A673 (cell line): Measurements from ENCODE around the gene CADPS2. TPM values are rescaled to one million over a fixed set of nuclear protein-coding genes. Genes with fewer than 3 reads are reported as not detected.

Experiments
- BruUV-seq: library from RNA; stranded (reverse); fragments of 400-500 nt; replicated peaks from 2 replicates; lab custom pipeline; 2021; lab: Mats Ljungman, UMichigan
- CTCF ChIA-PET: fragments of 300-600 bp; sonication (Branson Sonifier 250); formaldehyde crosslinking; loops from one replicate; lab custom pipeline; 2022; ENCODE audit warnings: antibody characterized with exemption; lab: Charles Lee
- POLR2A ChIA-PET: fragments of 300-600 bp; sonication (Branson Sonifier 250); formaldehyde crosslinking; loops from one replicate; lab custom pipeline; 2022; ENCODE audit warnings: antibody characterized with exemption; ENCODE audit not compliant: low non-redundant PET; lab: Charles Lee
- DNase-seq: peaks from one replicate; pipeline ENCODE4 v3.0.0-alpha.2; 2015; ENCODE audit warnings: low spot score
- H3K27ac ChIP-seq: fragments of 200-600 bp; sonication (generic); 2 replicates; pipeline ENCODE4 v1.5.1; 2016; ENCODE audit warnings: mixed run types, low read depth, mild to moderate bottlenecking, mixed read lengths, antibody characterized with exemption, low read length; ENCODE audit not compliant: poor library complexity, severe bottlenecking
- H3K27me3 ChIP-seq: fragments of 200-600 bp; sonication (generic); replicated peaks from 2 replicates; pipeline ENCODE4 v1.6.1; 2017; ENCODE audit warnings: mixed run types, low read depth, mild to moderate bottlenecking, mixed read lengths, antibody characterized with exemption, low read length; ENCODE audit not compliant: insufficient read depth, poor library complexity
- H3K36me3 ChIP-seq: fragments of 200-600 bp; sonication (generic); 2 replicates; pipeline ENCODE4 v1.6.1; 2016; ENCODE audit warnings: mixed run types, mild to moderate bottlenecking, mixed read lengths, antibody characterized with exemption, low read length; ENCODE audit not compliant: insufficient read depth, poor library complexity, severe bottlenecking
- H3K4me1 ChIP-seq: fragments of 200-600 bp; sonication (generic); 2 replicates; pipeline ENCODE4 v1.6.1; 2017; ENCODE audit warnings: mixed run types, mild to moderate bottlenecking, mixed read lengths, antibody characterized with exemption, low read length; ENCODE audit not compliant: insufficient read depth, poor library complexity, severe bottlenecking
- H3K4me3 ChIP-seq: fragments of 200-600 bp; sonication (generic); 2 replicates; pipeline ENCODE4 v1.5.1; 2016; ENCODE audit warnings: low read depth, mixed run types, mild to moderate bottlenecking, mixed read lengths, low read length; ENCODE audit not compliant: poor library complexity, severe bottlenecking
- H3K9me3 ChIP-seq: fragments of 200-600 bp; sonication (generic); 2 replicates; pipeline ENCODE4 v1.6.1; 2016; ENCODE audit warnings: mixed run types, low read depth, mild to moderate bottlenecking, mixed read lengths, antibody characterized with exemption, low read length; ENCODE audit not compliant: poor library complexity, severe bottlenecking
- EZH2 ChIP-seq: fragments of 200-600 bp; sonication (generic); IDR thresholded peaks from 2 replicates; pipeline ENCODE4 v1.6.1; 2017; ENCODE audit warnings: borderline replicate concordance, low read depth, mild to moderate bottlenecking, mixed read lengths, antibody characterized with exemption, low read length; ENCODE audit not compliant: poor library complexity, severe bottlenecking
- intact Hi-C: fragments of 100-400 bp; cut with micrococcal nuclease; formaldehyde crosslinking; loops from one replicate; pipeline ENCODE4 v1.10.0; 2022; ENCODE audit not compliant: unreplicated experiment
- total RNA-seq: library from RNA; stranded (reverse); gene quantifications from 2 replicates; pipeline ENCODE4 v1.2.3, GENCODE V29; 2021
- TF ChIP-seq, protein P1 (sequence below): fragments of 300-800, 200-600 bp; sonication (generic); conservative IDR thresholded peaks from 2 replicates; pipeline ENCODE4 v1.5.1; 2017; ENCODE audit warnings: low read depth, mild to moderate bottlenecking, antibody characterized with exemption, low read length, moderate library complexity, mixed read lengths

The CADPS2 gene
- total RNA-seq, 1 experiment from 2014 or later, result 81.3 TPM

DNA sequence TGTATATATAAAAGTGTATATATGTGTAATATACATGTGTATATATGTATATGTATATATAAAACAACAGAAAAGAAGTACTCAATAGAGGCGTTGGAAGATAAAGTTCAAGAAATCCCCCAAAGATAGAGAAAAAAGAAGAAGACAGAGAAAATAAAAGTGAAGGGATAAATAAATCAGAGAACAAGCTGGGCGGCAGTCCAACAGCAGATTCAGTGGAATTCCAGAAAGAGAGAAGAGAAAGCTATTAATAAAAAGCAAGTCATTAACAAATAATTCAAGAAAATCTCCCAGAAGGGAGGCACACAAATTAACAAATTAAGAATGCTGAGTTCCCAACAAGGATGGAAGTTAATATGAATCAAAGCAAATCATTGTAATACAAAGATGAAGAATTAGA, 124.2 kb downstream of the CADPS2 start:
- no peaks in the 10 kb centered on the region for H3K9me3 ChIP-seq
- DNase-seq, result no peak
- H3K36me3 ChIP-seq, result no peaks in the 10 kb centered on the region
- BruUV-seq, result no TSS peak
- no peak overlapping the region for H3K4me3 ChIP-seq
- TF ChIP-seq, protein P1, sequence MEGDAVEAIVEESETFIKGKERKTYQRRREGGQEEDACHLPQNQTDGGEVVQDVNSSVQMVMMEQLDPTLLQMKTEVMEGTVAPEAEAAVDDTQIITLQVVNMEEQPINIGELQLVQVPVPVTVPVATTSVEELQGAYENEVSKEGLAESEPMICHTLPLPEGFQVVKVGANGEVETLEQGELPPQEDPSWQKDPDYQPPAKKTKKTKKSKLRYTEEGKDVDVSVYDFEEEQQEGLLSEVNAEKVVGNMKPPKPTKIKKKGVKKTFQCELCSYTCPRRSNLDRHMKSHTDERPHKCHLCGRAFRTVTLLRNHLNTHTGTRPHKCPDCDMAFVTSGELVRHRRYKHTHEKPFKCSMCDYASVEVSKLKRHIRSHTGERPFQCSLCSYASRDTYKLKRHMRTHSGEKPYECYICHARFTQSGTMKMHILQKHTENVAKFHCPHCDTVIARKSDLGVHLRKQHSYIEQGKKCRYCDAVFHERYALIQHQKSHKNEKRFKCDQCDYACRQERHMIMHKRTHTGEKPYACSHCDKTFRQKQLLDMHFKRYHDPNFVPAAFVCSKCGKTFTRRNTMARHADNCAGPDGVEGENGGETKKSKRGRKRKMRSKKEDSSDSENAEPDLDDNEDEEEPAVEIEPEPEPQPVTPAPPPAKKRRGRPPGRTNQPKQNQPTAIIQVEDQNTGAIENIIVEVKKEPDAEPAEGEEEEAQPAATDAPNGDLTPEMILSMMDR, result no peak
- TF ChIP-seq EZH2, result no peak
- H3K27me3 ChIP-seq, result no peaks in the 10 kb centered on the region
- peaks cover 30% of the 10 kb centered on the region for H3K4me1 ChIP-seq
- CTCF ChIA-PET, result no interaction called here
- H3K27ac ChIP-seq, result no peak overlapping the region
- intact Hi-C loops, result no loop called here
- POLR2A ChIA-PET, result no interaction called here

DNA sequence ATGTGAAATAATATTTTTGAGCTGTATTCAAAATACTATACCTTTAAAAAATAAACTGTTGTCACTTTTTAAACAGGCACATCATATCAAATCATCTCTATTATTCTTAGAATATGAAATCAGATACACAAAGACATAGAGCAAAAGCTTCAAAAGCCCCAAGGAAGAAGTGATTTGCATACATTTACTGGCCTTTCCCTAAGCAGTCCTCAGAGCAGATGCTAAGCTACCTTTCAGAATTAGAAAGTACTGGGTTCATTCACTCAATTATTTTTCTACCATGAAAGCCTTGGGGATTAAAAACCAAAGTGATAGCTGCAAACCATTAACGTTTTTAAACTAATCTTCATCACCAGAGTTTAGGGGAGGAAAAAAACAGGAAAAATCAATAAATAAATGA, 127.8 kb downstream of the CADPS2 start:
- POLR2A ChIA-PET, result no interaction called here
- BruUV-seq, result no TSS peak

DNA sequence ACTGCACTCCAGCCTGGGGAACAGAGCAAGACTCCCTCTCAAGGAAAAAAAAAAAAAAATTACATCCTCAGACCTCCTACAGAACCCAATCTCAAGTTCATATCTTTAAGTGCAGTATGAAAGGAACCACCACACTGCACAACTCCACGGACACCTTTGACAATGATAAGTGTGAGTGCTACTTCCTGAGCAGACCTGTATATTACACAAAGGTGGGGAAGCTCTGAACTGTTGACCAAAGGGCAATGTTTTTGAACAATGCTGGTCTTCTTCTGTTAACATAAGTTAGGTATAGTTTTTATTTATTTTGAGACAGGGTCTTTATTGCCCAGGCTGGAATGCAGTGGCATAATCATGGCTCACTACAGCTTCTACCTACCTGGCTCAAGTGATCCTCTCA, 129.4 kb downstream of the CADPS2 start:
- POLR2A ChIA-PET, result no interaction called here
- H3K27me3 ChIP-seq, result no peaks in the 10 kb centered on the region
- no peaks in the 10 kb centered on the region for H3K36me3 ChIP-seq
- TF ChIP-seq, protein P1, result no peak
- no peak for TF ChIP-seq EZH2
- peaks cover 21% of the 10 kb centered on the region for H3K4me1 ChIP-seq
- no peaks in the 10 kb centered on the region for H3K9me3 ChIP-seq
- no TSS peak for BruUV-seq
- DNase-seq, result no peak
- H3K27ac ChIP-seq, result no peak overlapping the region
- CTCF ChIA-PET, result no interaction called here
- intact Hi-C loops, result no loop called here
- no peak overlapping the region for H3K4me3 ChIP-seq

More for the DNA sequence above, 127.8 kb downstream of the CADPS2 start:
- Histone ChIP-seq H3K27ac (no peak overlapping the region), H3K27me3 (no peaks in the 10 kb centered on the region), H3K36me3 (no peaks in the 10 kb centered on the region), H3K4me1 (peaks cover 21% of the 10 kb centered on the region), H3K9me3 (no peaks in the 10 kb centered on the region), H3K4me3 (no peak overlapping the region)
- TF ChIP-seq EZH2, result no peak
- TF ChIP-seq, protein P1, result no peak
- intact Hi-C loops, result no loop called here
- CTCF ChIA-PET, result no interaction called here
- DNase-seq, result no peak
